C4-2B (cell line): Measurements from ENCODE around the gene EPB41L5.

Experiments
- CTCF ChIP-seq: fragments of 450-650 bp; conservative IDR thresholded peaks from 2 replicates; pipeline ENCODE4 v1.5.1; 2017; ENCODE audit warnings: mild to moderate bottlenecking
- ZFX ChIP-seq: fragments of 450-650 bp; IDR thresholded peaks from 2 replicates; pipeline ENCODE4 v1.6.1; 2017

- TF ChIP-seq CTCF (no peak), ZFX (no peak)
These were observed 206.4 kb downstream of the EPB41L5 start for GRCh38 chr2:120219291-120219690.
